Posterior cingulate gyrus (tissue), 11 donors: ENCODE data around the gene HEBP2.
"Not testable (repeated sequence)": the region's sequence is repeated elsewhere in the genome, so short reads cannot be mapped to it uniquely, and the experiment has no call there.

Experiments used
- DNase-seq, 10 donors: peaks; one replicate each; pipeline versions ENCODE4 v3.0.0 to v3.0.0-alpha.2; 2020 to 2021; ENCODE audit warnings: mixed read lengths in 3 of 10
- intact Hi-C: fragments of 100-400 bp; cut with DNase I; formaldehyde crosslinking; loops from one replicate; pipeline ENCODE4 v1.15.1; 2023

HEBP2 gene

DNA sequence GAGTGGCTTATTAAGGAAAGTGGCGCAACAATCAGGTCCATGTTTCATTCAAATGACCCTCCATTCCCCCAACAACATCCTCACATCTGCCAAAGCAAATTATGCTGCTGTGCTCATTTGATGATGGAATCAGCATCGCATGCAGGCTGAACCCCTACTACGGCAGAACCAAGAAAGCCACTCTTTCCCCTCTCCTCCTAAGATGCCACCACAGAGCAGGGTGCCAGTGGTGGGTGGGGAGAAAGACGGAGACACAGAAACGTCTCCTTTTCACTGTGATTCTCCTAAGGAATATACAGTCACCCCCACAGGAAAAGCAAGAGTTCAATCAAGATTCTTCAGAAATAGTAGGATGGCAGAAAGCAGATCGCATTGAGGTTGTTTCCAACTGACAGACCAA lies 17.1 kb downstream of the HEBP2 start:
- intact Hi-C loops, result no loop called here
- no peak for DNase-seq

DNA sequence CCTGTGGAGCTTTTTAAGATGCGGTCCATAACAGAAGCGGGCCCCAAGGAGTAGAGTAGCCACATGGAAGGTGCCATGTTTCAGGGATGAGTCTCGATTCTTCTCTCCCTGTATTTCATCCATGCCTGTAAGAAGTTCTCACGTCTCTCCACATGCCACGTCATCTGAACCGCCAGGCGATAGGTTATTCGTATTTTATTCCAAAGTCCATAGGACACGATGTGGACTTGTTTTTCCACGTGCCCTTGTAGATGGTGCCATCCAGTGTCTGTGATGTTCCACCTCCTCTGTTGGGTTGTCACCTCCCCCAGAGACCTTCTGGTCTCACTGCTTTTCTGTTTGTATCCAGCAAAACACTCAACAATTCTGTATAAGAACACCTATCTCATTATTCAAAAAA lies 17.6 kb downstream of the HEBP2 start:
- intact Hi-C loops, result no loop called here
- DNase-seq, result no peak

- intact Hi-C loops, result no loop called here
- DNase-seq, result no peak
Measured at GRCh38 chr6:138422861-138423260, 18.8 kb downstream of the HEBP2 start.

DNA sequence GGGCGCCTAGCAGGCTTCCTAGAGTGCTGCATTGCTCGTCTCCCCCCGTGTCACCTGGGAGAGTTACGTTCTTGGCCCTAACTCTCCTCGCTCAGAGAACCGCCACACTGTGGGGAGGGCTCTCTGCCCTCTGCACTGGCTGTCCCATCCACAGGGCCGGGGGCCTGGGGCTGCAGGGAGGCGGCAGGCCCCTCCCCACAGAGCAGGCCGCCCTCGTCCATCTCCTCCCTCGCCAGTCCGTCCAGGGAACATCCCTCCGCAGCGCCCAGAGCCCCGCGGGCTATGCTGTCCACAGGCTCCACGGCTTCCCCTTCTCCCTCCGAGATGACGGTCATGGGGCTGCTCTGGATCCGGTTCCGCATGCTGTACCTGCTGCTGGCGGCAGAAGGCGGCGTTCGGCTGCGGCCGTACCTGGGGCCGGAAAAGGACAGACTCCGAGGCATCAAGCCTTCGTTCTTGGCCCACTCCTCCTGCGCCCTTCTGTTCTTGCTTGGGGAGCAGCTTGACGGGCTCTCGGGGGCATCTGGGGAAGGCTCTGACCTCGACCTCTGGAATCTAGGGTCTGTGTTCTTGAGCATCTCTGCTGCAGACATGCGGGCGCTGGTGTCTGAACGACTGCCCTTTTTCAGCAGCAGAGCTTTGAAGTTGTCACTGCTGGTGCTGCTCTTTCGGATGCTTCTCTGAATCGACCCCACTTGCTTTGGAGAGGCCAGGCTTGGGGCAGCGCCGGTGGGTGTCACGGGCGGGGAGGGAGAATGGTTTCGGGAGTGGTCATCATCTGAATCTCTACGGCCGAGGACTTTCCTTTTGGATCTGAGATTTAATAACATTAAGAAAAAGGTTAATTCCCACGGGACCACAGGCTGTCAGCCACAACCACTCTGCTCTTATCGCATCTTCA lies 20.2 kb downstream of the HEBP2 start:
- intact Hi-C loops, result no loop called here
- DNase-seq, result no peak

- intact Hi-C loops, result loop anchor here (5.0 kb wide), 1 partner anchor 347 kb away; the partner anchor contains the start of gene CCDC28A
- DNase-seq, result not testable (repeated sequence)
Measured at GRCh38 chr6:138425256-138425655, 21.2 kb downstream of the HEBP2 start.

GRCh38 chr6:138426500-138427123 lies 22.6 kb downstream of the HEBP2 start:
- intact Hi-C loops, result loop anchor here (5.0 kb wide), 1 partner anchor 346 kb away; the partner anchor contains the start of gene CCDC28A
- DNase-seq, result no peak

GRCh38 chr6:138427701-138428100 lies 23.7 kb downstream of the HEBP2 start:
- intact Hi-C loops, result loop anchor here (2.0 to 5.0 kb wide), 2 partner anchors 81 to 345 kb away; partner anchors contain the start of gene CCDC28A
- DNase-seq, result no peak

DNA sequence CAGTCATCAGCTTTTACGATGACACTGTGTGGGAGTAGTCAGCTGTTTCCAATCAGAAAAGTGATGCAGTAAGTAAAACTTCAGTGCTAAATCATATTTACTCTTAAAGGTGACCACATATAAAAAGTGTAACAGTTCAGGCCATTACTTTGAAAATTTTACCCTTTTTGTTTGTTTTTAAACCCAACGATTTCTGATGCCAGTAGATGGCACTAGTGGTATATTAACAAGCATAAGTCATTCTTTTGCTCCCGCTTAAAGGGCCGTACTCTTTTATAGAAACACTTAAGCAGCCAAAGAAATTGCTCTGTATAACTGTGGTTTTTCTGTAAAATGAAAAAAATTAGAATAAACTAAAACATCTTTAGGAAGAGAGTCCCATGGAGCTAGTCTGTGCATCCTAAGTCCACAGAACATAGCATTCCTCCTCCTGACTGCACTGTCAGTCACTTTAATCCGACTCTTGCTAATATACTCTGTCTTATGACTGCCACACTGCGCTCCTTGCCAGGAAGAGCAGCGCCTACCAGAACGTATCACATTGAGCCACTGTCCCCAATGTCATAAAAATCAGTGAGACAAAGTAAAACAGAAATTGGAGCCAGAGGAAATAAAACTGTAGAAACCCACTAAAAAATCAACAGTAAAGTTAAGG lies 25.0 kb downstream of the HEBP2 start:
- intact Hi-C loops, result loop anchor here (1.0 to 5.0 kb wide), 3 partner anchors 80 to 343 kb away; partner anchors contain the start of gene CCDC28A
- DNase-seq, result no peak

- DNase-seq, result no peak
Measured at GRCh38 chr6:138429761-138430160, 25.7 kb downstream of the HEBP2 start.

DNA sequence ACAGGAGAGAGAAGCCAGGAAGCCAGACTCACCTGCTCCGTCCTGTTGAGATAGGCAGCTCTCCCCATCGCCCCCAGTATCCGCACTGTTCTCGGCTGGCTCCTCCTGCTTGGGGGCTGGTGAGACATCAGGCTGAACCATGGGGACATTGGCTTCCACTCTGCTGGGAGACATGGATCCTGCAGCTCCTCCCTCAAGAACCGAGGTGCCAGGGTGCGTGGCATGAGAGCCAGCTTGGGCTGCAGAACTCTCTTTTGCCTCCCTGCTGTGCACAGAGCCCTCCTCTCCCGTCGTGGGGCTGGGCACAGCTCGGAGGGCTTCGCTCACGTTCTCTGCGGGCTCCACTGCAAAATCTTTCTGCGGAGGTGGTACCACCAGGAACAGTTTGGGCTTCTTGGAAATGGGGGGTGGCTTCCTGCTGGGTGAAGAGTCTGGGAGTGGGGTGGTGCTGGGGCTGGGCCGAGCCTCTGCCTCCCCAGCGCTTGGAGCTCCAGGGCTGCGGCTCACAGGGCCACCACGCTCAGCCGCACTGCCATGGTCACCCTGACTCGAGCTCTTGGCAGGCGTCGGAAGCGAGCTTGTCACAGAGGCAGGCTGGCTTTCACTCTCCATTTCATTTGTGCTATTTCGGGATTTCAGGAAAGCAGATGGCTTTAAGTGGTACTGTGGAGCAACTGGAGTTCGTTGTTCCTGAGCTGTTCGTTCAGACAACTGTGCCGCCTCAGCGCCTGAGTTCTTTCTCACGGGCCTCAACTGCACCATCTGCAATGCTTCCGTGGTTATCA lies 26.5 kb downstream of the HEBP2 start:
- peak; percentile 33 to 94 (median 60) for DNase-seq
- intact Hi-C loops, result no loop called here

More at GRCh38 chr6:138429761-138430160, 25.7 kb downstream of the HEBP2 start:
- intact Hi-C loops, result loop anchor here (1.0 to 5.0 kb wide), 3 partner anchors 79 to 343 kb away; partner anchors contain the start of gene CCDC28A

- intact Hi-C loops, result no loop called here
- DNase-seq, result no peak
Measured at GRCh38 chr6:138431256-138432062, 27.4 kb downstream of the HEBP2 start.

GRCh38 chr6:138432063-138432356 lies 28.0 kb downstream of the HEBP2 start:
- intact Hi-C loops, result no loop called here
- DNase-seq, result peak in 5 of 10 donors; percentile 16 to 80 (median 35)

DNA sequence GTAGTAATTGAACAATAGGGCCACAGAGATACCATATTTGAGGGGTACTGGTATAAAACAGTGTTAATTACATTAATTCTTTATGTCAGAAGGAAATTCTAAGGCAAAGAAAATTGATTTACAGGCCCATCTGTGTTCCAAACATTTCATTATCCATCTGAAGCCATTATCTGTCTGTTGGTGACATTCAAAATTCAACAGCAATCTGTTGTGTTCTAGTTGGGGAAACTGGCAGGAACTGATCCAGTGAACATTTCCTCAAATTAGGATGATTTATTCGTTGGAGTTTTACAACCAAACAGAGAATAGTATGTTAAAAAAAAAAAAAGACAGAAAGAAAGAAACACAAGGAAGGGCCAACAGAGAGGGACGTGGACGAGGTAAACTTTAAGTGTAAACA lies 30.1 kb downstream of the HEBP2 start:
- intact Hi-C loops, result no loop called here
- no peak for DNase-seq

DNA sequence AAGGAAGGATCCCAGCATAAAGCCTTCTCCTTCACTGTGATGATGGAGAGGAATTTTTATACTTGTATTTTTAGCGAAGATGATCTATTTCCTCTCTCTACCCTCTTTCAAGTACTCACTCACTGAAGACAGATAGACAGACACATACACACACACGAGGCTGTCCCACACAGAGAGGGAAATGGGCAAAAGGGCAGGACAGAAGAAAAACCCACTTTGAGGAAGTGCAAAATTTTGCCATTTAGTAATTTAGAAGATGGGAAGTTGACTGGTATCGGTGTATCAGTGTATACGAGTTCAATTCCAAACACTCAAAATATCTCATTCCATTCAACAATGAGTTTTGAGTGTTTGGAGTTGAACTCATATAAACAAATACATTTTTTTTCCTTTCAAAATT lies 30.9 kb downstream of the HEBP2 start:
- DNase-seq, result no peak
- intact Hi-C loops, result no loop called here

GRCh38 chr6:138439546-138439945 lies 35.5 kb downstream of the HEBP2 start:
- intact Hi-C loops, result no loop called here
- no peak for DNase-seq

DNA sequence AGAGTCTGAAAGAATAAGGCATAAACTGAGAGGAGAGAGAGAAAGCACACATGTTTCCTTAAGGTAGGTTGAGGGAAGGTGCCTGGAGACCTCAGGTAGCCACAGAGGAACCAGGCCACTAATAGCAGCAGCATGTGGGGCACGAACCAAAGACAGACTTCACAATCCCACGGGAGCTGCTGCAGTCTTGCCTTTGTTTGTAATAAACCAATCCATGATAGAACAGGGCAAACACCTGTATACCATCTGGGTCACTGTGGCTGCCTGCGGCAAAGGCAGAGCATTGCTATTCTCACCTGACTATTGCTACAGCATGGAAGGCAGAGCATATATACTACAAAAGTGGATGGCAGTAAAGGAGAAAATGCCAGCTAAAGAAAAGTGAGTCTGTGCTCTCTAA lies 36.3 kb downstream of the HEBP2 start:
- intact Hi-C loops, result no loop called here
- no peak for DNase-seq

- no peak for DNase-seq
- intact Hi-C loops, result no loop called here
Measured at GRCh38 chr6:138440758-138441357, 36.8 kb downstream of the HEBP2 start.

DNA sequence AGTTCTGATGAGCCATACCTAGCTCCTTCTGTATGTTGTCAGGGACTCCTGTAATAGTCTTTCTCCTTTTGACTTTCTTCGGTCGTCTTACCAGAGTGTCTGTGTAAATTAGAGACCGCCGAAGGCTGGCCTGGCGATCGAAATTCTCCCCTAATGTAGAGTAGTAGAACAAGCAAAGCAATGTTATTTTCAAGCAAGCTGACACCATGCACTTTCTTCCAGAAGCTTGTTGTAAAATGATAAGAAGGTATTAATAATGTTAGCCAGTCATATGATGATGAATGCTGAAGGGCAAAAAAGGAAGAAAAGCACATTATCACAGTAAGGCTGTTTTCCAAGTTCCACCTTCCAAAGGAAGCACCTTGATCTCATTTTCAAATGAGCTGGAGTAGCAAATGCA lies 37.9 kb downstream of the HEBP2 start:
- DNase-seq, result no peak
- intact Hi-C loops, result no loop called here

- no peak for DNase-seq
- intact Hi-C loops, result no loop called here
Measured at GRCh38 chr6:138442663-138443062, 38.6 kb downstream of the HEBP2 start.
